ENCODE data around the gene MRPL21. TPM values are rescaled to one million over a fixed set of nuclear protein-coding genes. Genes with fewer than 3 reads are reported as not detected.

The MRPL21 gene
- total and polyA plus RNA-seq, 2 of the 13 experiments (the other 11 are each of a cell fraction or from before 2014, with no cell fraction given) = 61.5 to 100 TPM

- TF ChIP-seq TCF12 (IDR thresholded peaks at IDR 0.05) = no peak
- TF ChIP-seq TCF12 (CRISPR knock-in tag; IDR thresholded peaks at IDR 0.05) = peak; percentile 92
- peak; percentile 76 for TF ChIP-seq ZFX (CRISPR knock-in tag; IDR thresholded peaks at IDR 0.05; ENCODE audit: low read depth)
- TF ChIP-seq ZNF720 (CRISPR knock-in tag; IDR thresholded peaks at IDR 0.05) = no peak
- no peak for TF ChIP-seq ZNF713 (CRISPR knock-in tag; IDR thresholded peaks at IDR 0.05)
- TF ChIP-seq ZNF354B (CRISPR knock-in tag; IDR thresholded peaks at IDR 0.05) = 0 out of 2 replicates have a peak, but pooled peaks have one; percentile 54
- TF ChIP-seq CBX5 (CRISPR knock-in tag; IDR thresholded peaks at IDR 0.05; ENCODE audit: borderline replicate concordance) = peak; percentile 84; the same call in 1 of the 2 replicates
- peak; percentile 74 for TF ChIP-seq GATAD1 (CRISPR knock-in tag; IDR thresholded peaks at IDR 0.05)
- peak; percentile 99 for TF ChIP-seq DPF2 (CRISPR knock-in tag; IDR thresholded peaks at IDR 0.05; ENCODE audit: borderline replicate concordance, low read depth)
- TF ChIP-seq AFF4 (CRISPR knock-in tag; IDR thresholded peaks at IDR 0.05) = no peak
- TF ChIP-seq KMT2B (CRISPR knock-in tag; IDR thresholded peaks at IDR 0.05) = 0 out of 2 replicates have a peak, but pooled peaks have one; percentile 62
- no peak for TF ChIP-seq NR3C1 (CRISPR knock-in tag; IDR thresholded peaks at IDR 0.05)
- peak; percentile 83 for TF ChIP-seq ZFP91 (CRISPR knock-in tag; IDR thresholded peaks at IDR 0.05; ENCODE audit: borderline replicate concordance)
- no peak for TF ChIP-seq HNRNPUL1 (IDR thresholded peaks at IDR 0.05; ENCODE audit: low read depth, low read length)
- no peak for TF ChIP-seq RFXANK (CRISPR knock-in tag; IDR thresholded peaks at IDR 0.05)
- peak; percentile 60; the same call in 1 of the 2 replicates for TF ChIP-seq TGIF2 (CRISPR knock-in tag; IDR thresholded peaks at IDR 0.05)
- no peak for TF ChIP-seq HNRNPH1 (optimal IDR thresholded peaks at IDR 0.05; ENCODE audit: low read depth, low read length)
- TF ChIP-seq FOXK1 (CRISPR knock-in tag; IDR thresholded peaks at IDR 0.05; ENCODE audit: borderline replicate concordance, low read depth) = peak; percentile 85; the same call in 1 of the 2 replicates
- TF ChIP-seq ZNF232 (CRISPR knock-in tag; IDR thresholded peaks at IDR 0.05; ENCODE audit: borderline replicate concordance) = peak; percentile 31; the same call in 1 of the 2 replicates
- TF ChIP-seq ZNF574 (CRISPR knock-in tag; IDR thresholded peaks at IDR 0.05) = peak; percentile 80
- no peak for TF ChIP-seq ZNF570 (CRISPR knock-in tag; IDR thresholded peaks at IDR 0.05; ENCODE audit: borderline replicate concordance)
- TF ChIP-seq ZNF547 (CRISPR knock-in tag; IDR thresholded peaks at IDR 0.05) = peak; percentile 55; the same call in 1 of the 2 replicates
- TF ChIP-seq ZNF569 (CRISPR knock-in tag; IDR thresholded peaks at IDR 0.05; ENCODE audit: borderline replicate concordance) = no peak
These were observed 58.2 kb downstream of the MRPL21 start (continued) for GRCh38 chr11:68845351-68846002.

Measured in HepG2 (cell line).